NB4 (cell line): ENCODE results near the gene EMCN.

ENCODE experiments used
- CTCF ChIP-seq: IDR thresholded peaks from one replicate; pipeline ENCODE4 v1.5.1; 2012; ENCODE audit warnings: low read depth, low read length
- MAX ChIP-seq: IDR thresholded peaks from 2 replicates; pipeline ENCODE4 v1.6.1; 2011; ENCODE audit warnings: low read depth, low read length
- MYC ChIP-seq: IDR thresholded peaks from 2 replicates; pipeline ENCODE4 v1.6.1; 2011; ENCODE audit warnings: low read depth, low read length
- POLR2A ChIP-seq: IDR thresholded peaks from 2 replicates; pipeline ENCODE4 v1.6.1; 2011; ENCODE audit warnings: mild to moderate bottlenecking; ENCODE audit not compliant: insufficient read length; ENCODE audit errors: extremely low read depth

DNA sequence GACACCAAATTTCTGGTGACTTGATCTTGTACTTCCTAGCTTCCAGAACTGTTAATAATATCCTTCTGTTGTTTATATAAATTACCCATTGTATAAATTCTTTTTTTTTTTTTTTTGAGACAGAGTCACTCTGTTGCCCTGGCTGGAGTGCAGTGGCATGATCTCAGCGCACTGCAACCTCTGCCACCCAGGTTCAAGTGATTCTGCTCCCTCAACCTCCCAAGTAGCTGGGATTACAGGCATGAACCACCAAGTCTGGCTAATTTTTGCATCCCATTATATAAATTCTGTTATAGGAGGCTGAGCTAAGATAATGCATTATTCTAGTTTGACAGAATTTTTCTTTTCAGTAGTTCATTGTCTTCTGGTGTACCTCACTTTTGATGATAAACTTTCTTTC, 170.6 kb downstream of the EMCN start:
- TF ChIP-seq CTCF: no peak
- TF ChIP-seq MAX: no peak
- TF ChIP-seq POLR2A: no peak
- TF ChIP-seq MYC: no peak
